Smooth muscle cell of the brain vasculature (primary cell): ENCODE data around the gene ZNF419.
A peak's percentile ranks its signal among the peaks of the same experiment; 100 is the strongest.
"Not testable (repeated sequence)": the region's sequence is repeated elsewhere in the genome, so short reads cannot be mapped to it uniquely, and the experiment has no call there.

ENCODE experiments used
- DNase-seq: peaks from one replicate; pipeline ENCODE4 v3.0.0-alpha.2; 2012; ENCODE audit warnings: low read depth, low spot score

The ZNF419 gene

DNA sequence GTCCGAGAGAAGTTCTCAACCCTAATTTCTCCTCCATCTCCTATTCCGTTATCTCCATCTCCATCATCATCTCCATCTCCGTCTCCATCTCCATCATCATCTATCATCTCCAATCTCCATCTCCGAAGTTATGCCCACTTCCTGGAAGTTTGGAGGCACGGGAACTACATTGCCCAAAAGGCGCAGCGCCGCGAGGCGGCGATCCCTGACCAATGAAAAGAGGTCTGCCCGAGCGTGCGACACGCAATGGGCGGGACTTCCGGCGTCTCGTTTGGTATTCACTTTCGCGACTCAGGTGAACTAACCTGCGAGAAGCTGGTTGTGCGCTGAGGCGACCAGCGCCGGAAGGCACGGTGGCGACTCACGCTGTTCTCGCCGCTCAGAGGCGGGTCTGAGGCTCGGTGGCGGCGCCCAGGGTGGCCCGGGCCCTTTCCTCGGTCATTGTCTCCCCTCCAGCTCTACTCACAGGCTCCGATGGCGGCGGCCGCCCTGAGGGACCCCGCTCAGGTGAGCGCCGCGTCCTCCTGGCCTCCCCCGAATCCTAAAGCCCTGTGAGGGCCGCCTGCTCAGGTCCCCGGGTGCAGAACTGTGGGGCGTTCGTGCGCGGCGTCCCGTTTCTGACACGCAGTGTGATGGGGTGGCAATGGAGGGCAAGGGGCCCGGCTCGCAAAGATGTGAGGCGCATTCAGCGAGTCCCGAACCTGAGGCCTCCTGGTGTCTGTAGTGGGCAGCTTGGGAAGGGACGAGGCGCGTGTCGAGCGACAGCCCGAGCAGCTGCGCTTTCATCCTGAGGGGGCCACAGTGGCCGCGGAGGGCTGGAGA, at the start of gene ZNF419:
ZNF419 (plus strand) TSS at position 274 of the 822 bp plus-strand sequence; CDS start at position 475, 201 bp downstream.
- peak; percentile 70 for DNase-seq

GRCh38 chr19:57437931-57438330, 49.6 kb upstream of the ZNF419 start:
- no peak for DNase-seq

DNA sequence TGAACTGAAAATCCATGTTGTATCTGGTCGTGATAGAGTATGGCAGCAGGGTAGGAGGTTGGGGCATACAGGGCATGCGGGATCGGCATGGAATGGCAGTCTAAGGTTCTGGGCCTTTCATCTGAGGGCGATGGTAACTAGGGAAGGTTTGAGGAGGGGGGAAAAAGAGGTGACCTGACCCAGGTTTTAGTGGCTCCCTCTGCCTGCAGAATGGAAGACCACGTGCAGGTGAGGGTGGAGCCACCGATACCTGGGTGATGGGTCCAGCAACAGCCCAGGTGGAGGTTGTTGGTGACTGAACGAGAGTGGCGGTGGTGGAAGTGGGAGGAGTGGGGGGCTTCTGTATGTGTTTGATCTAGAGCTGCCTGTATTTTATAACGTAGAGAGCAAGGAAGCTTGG, 48.6 kb upstream of the ZNF419 start:
- DNase-seq: no peak

- no peak for DNase-seq
These were observed 45.4 kb upstream of the ZNF419 start for GRCh38 chr19:57441979-57442752.

- no peak for DNase-seq
These were observed 44.3 kb upstream of the ZNF419 start for GRCh38 chr19:57443121-57443696.

GRCh38 chr19:57452307-57452706, 35.2 kb upstream of the ZNF419 start:
- no peak for DNase-seq

- DNase-seq: no peak
These were observed 21.7 kb upstream of the ZNF419 start for GRCh38 chr19:57465680-57466381.

GRCh38 chr19:57466489-57466888, 21.1 kb upstream of the ZNF419 start:
- DNase-seq: no peak

DNA sequence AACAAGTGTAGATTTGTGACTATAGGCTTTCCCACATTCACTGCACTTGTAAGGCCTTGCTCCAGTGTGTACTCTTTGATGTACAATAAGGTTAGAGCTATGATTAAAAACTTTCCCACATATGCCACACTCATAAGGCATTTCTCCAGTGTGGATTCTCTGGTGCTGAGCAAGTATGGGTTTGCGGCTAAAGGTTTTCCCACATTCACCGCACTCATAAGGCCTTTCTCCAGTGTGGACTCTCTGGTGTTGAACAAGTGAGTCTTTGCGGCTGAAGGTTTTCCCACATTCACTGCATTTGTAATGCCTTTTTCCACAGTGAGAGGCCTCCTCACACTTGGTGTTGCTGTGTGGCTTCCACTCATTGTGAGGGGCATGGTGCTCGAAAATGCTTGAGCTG, 13.9 kb upstream of the ZNF419 start:
- DNase-seq: no peak

DNA sequence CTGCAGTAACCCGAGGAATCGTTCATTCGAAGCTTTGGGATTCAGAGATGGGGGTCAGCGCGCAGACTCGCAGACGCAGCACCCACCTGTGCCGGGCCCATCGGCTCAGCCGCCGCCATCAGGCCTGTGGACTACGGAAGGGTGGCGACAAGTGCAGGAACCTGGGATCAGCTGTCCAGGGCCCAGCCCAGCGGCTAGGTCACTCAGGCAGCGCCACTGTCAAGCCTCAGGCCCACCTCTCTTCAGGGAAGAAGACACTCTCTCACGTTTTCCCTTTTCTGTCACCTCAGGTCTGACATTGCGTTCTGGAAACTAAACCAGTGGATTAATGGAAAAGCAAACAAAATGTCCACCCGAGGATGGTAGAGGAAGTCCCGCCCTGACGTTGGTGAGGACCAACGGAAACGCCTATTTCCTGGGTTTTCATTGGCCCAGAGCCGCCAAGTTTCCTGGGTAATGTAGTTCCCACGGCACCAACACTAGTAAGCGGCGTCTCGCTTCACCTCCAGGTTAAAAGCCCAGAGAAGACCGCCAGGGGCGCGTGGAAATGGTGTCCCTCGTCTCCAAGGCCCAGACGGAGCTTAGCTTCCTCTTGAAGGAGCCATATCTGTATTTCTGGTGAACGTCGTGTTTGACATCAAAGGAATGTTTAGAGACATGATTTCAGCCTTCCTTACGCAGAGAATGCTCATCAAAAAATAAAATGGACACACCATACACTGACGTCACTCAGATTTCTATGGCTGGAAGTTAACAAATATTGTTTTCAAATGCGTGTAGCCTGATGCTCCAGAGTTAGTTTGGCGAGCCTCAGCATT, 10.2 kb upstream of the ZNF419 start, which contains the start of gene ZNF772:
ZNF772 (minus strand) TSS at position 376 of the 818 bp plus-strand sequence; CDS start at position 119, 257 bp downstream.
- DNase-seq: peak; percentile 80

DNA sequence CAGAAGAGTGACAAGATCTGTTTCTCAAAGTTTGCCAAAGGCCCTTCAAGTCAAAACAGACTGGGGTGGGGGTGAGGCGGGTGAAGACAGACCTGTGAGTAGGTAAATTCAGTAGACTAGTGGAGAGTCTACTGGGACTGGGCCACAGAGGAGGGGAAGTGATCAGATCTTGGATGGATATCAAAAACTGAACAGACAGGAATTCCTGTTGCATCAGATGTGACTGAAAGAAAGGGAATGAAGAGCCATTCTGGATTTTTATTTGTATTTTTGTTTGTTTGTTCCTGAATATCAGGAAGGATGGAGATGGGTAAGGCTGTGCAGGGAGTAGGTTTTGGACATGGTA, 722 bp downstream of the ZNF419 start:
- not testable (repeated sequence) for DNase-seq

GRCh38 chr19:57499332-57499679, 11.8 kb downstream of the ZNF419 start:
- not testable (repeated sequence) for DNase-seq

- DNase-seq: peak; percentile 88
These were observed 12.3 kb downstream of the ZNF419 start, which contains the start of gene ZNF773 for GRCh38 chr19:57499680-57500395. TSS of gene ZNF773 (plus strand) at chr19:57499938. CDS start at chr19:57500081, 143 bp downstream.

- not testable (repeated sequence) for DNase-seq
These were observed 12.8 kb downstream of the ZNF419 start for GRCh38 chr19:57500400-57500799.

GRCh38 chr19:57506163-57506562, 18.6 kb downstream of the ZNF419 start:
- DNase-seq: no peak

DNA sequence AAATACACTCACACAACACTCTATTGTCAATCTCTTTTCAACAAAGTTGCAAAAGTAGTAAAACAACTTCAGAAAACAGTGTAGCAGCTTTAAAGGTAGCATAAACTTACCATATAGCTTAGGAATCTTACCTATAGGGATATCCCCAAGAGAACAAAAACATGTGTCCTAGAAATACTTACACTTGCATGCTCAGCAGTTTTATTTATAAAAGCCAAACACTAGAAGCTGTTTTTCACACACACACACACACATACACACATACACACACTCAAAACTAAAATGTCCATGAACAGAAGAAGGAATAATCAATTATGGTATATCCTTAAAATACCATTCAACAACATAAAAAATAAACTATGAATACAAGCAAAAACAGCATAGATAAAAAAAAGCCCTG, 23.9 kb downstream of the ZNF419 start:
- DNase-seq: no peak

DNA sequence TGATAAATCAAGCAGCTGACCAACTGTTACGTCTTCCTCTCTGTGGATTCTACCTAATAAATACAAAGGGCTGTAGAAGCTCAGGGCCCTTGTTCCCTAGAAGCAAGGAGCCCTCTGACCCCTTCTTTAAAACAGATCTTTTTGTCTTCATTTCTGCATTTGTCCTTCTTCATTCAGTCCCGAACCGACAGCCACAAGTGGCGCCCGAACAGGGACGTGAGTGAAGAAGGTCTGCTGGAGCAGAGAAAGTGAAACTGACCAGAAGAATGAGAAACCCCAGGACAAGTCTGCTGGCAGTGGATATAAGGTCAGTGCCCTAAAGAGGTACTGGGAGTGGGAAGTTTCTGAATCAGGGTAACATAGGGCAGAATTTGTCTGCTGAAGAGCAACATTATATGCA, 25.3 kb downstream of the ZNF419 start:
- no peak for DNase-seq

DNA sequence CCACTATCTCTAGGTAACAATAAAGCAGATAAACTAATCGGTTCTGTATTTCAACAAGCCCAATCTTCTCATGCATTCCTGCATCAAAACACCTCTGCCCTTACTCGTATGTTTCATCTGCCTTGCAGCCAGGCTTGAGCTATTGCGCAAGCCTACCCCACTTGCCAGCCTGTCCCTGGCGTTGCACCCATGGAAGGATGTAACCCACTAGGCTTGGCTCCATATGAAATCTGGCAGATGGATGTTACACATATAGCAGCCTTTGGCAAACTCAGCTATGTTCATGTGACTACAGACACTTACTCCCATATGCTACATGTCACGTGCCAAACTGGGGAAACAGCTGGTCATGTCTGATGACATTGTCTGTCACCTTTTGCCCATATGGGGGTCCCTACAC, 27.7 kb downstream of the ZNF419 start:
- DNase-seq: no peak

- not testable (repeated sequence) for DNase-seq
These were observed 30.5 kb downstream of the ZNF419 start for GRCh38 chr19:57518021-57518420.
